Activated CD8-positive, alpha-beta memory T cell treated with anti-CD3 and anti-CD28 coated beads for 48 hours (primary cell): ENCODE measurements around the gene CLIC6.

Experiments
- DNase-seq, 3 experiments: peaks; one replicate each; pipeline ENCODE4 v3.0.0-alpha.2; 2020; ENCODE audit warnings: low read depth in 2 of 3, low spot score in 2 of 3

The CLIC6 gene

GRCh38 chr21:34764715-34765284 is 96.0 kb downstream of the CLIC6 start:
- DNase-seq: no peak

GRCh38 chr21:34765619-34766018 is 96.8 kb downstream of the CLIC6 start:
- no peak for DNase-seq

GRCh38 chr21:34766862-34767261 is 98.1 kb downstream of the CLIC6 start:
- no peak for DNase-seq
